Naive thymus-derived CD8-positive, alpha-beta T cell (primary cell): ENCODE measurements around the gene TCF25. TPM values are rescaled to one million over a fixed set of nuclear protein-coding genes. Genes with fewer than 3 reads are reported as not detected.
"Not testable (repeated sequence)": the region's sequence is repeated elsewhere in the genome, so short reads cannot be mapped to it uniquely, and the experiment has no call there.

Experiments used
- ATAC-seq, 2 donors: fragments of 150-1000 bp; cut with Tn5 transposase in 1 of 2; sonication (Bioruptor Pico), chemical (Tn5 transposase) in 1 of 2; 1 replicate in 1 of 2; 2 replicates in 1 of 2; pipeline ENCODE4 v1.10.0; 2021; ENCODE audit warnings: mild to moderate bottlenecking in 2 of 2, moderate library complexity in 2 of 2
- POLR2A ChIA-PET: fragments of 350-600 bp; sonication (Branson Sonifier 250); formaldehyde crosslinking; loops from one replicate; lab custom pipeline; 2021; ENCODE audit warnings: antibody characterized with exemption; lab: Charles Lee
- DNase-seq, 10 donors: peaks; one replicate each; pipeline versions ENCODE4 v3.0.0 to v3.0.0-alpha.2; 2020 to 2022
- H3K27ac Mint-ChIP-seq, 10 donors: one replicate each; pipeline ENCODE4 v1.8.0; 2020 to 2022; ENCODE audit warnings: mild to moderate bottlenecking in 10 of 10, mixed read lengths in 10 of 10, moderate library complexity in 4 of 10, inconsistent platforms in 1 of 10
- H3K27me3 Mint-ChIP-seq, 5 donors: one replicate each; pipeline ENCODE4 v1.8.0; 2021 to 2022; ENCODE audit warnings: mixed read lengths in 5 of 5
- H3K36me3 Mint-ChIP-seq, 3 donors: one replicate each; pipeline ENCODE4 v1.8.0; 2020 to 2022; ENCODE audit warnings: mixed read lengths in 3 of 3, mild to moderate bottlenecking in 2 of 3, inconsistent platforms in 1 of 3
- H3K4me1 Mint-ChIP-seq, 4 donors: one replicate each; pipeline ENCODE4 v1.8.0; 2021 to 2022; ENCODE audit warnings: mixed read lengths in 4 of 4
- H3K4me3 Mint-ChIP-seq, 10 donors: one replicate each; pipeline ENCODE4 v1.8.0; 2020 to 2022; ENCODE audit warnings: mild to moderate bottlenecking in 10 of 10, mixed read lengths in 10 of 10, moderate library complexity in 6 of 10, inconsistent platforms in 1 of 10
- H3K9me3 Mint-ChIP-seq, 9 donors: one replicate each; pipeline ENCODE4 v1.8.0; 2020 to 2022; ENCODE audit warnings: mixed read lengths in 9 of 9, mild to moderate bottlenecking in 3 of 9, inconsistent platforms in 1 of 9, moderate library complexity in 1 of 9
- polyA plus RNA-seq, 3 donors: library from polyadenylated mRNA; unstranded; fragments of 300-500 nt; fragmentation: Illumina TruSeq; gene quantifications; one replicate each; pipeline ENCODE4 v1.2.3, GENCODE V29; 2021
- total RNA-seq, 8 experiments: library from RNA in 2 of 8; stranded (reverse) in 2 of 8; gene quantifications; one replicate each; pipeline ENCODE4 v1.2.3 and lab custom pipeline; 2021 to 2026

The TCF25 gene, protein sequence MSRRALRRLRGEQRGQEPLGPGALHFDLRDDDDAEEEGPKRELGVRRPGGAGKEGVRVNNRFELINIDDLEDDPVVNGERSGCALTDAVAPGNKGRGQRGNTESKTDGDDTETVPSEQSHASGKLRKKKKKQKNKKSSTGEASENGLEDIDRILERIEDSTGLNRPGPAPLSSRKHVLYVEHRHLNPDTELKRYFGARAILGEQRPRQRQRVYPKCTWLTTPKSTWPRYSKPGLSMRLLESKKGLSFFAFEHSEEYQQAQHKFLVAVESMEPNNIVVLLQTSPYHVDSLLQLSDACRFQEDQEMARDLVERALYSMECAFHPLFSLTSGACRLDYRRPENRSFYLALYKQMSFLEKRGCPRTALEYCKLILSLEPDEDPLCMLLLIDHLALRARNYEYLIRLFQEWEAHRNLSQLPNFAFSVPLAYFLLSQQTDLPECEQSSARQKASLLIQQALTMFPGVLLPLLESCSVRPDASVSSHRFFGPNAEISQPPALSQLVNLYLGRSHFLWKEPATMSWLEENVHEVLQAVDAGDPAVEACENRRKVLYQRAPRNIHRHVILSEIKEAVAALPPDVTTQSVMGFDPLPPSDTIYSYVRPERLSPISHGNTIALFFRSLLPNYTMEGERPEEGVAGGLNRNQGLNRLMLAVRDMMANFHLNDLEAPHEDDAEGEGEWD
- total RNA-seq = 100 to 1,000 TPM; 260 to 294 TPM
- 100 to 1,000 TPM in 1 of 3 donors, 10 to 100 TPM in 2; 86.8 to 107 (median 95.4) TPM for polyA plus RNA-seq
- 139 to 173 (median 153) reads per million in 6 experiments for total RNA-seq (lab: John Stamatoyannopoulos, UW)

DNA sequence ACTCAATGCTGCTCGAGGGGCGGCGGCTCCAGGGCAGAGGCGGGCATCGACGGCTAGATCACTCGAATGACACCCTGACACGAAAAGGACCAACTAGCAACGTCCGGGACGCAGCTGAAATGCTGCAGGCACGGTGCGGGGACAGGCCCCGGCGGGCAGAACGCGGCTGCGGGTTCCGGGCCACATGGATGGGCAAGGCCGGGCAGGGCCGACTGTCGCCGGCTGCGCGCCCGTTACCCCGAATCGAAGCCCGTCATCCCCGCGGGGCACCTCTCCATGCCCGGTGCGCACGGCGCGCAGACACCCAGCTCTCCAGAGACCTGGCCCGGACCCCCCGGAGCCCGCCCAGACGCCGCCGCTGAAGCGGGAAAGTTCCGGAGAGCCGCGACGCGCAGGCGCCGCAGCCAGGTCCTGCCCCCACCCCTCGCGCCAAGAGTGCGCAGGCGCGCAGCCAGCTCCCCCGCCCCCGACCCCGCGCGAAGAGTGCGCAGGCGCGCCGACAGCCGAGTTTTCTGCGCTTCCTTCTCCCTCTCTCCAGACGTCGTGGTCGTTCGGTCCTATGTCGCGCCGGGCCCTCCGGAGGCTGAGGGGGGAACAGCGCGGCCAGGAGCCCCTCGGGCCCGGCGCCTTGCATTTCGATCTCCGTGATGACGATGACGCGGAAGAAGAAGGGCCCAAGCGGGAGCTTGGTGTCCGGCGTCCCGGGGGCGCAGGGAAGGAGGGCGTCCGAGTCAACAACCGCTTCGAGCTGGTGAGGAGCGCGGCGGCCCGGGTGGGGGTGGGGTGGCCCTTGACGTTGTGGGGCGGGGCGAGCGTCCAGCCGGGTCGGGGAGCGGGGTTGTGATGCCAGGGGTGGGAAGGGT is at the start of gene TCF25:
Gene TCF25 (plus strand): TSS at position 484 of the 863 bp plus-strand sequence. CDS start 76 bp downstream, at position 560.
- ATAC-seq = peak; percentile 42 to 59
- H3K4me1 Mint-ChIP-seq = peaks cover 3 to 24% (median 21%) of the 10 kb centered on the region in 4 donors
- peak within 1 kb of the TSS; percentile 75 to 99 (median 98) for H3K27ac Mint-ChIP-seq
- H3K36me3 Mint-ChIP-seq = peaks cover 6 to 21% (median 15%) of the 10 kb centered on the region in 3 donors
- peak; percentile 79 to 93 (median 86) for DNase-seq
- H3K27me3 Mint-ChIP-seq = no peaks in the 10 kb centered on the region
- POLR2A ChIA-PET = interaction anchor here (0.5 to 3.6 kb wide), 28 partner anchors 8 to 656 kb away, joined by 3 to 86 read pairs (median 4); partner anchors contain the start of genes CDK10, CHMP1A, DBNDD1 and FANCA
- peaks cover 0 to 16% (median 8%) of the 10 kb centered on the region in 9 donors for H3K9me3 Mint-ChIP-seq
- peak within 1 kb of the TSS; percentile 86 to 96 (median 91) for H3K4me3 Mint-ChIP-seq

DNA sequence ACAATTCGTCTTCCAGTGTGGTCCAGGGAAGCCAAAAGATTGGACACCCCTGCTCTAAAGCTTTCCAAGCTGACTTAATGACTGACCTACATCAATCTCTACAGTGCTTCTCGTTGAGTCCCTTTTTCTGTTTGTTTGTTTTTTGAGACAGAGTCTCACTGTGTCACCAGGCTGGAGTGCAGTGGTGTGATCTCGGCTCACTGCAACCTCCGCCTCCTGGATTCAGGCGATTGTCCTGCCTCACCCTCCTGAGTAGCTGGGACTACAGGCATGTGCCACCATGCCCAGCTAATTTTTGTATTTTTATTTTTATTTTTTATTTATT is 49.6 kb upstream of the TCF25 start:
- H3K27ac Mint-ChIP-seq, H3K36me3 Mint-ChIP-seq, DNase-seq, POLR2A ChIA-PET, ATAC-seq, H3K9me3 Mint-ChIP-seq, H3K4me3 Mint-ChIP-seq, H3K27me3 Mint-ChIP-seq: not testable (repeated sequence)
- peaks cover 6 to 14% (median 11%) of the 10 kb centered on the region in 4 donors for H3K4me1 Mint-ChIP-seq

DNA sequence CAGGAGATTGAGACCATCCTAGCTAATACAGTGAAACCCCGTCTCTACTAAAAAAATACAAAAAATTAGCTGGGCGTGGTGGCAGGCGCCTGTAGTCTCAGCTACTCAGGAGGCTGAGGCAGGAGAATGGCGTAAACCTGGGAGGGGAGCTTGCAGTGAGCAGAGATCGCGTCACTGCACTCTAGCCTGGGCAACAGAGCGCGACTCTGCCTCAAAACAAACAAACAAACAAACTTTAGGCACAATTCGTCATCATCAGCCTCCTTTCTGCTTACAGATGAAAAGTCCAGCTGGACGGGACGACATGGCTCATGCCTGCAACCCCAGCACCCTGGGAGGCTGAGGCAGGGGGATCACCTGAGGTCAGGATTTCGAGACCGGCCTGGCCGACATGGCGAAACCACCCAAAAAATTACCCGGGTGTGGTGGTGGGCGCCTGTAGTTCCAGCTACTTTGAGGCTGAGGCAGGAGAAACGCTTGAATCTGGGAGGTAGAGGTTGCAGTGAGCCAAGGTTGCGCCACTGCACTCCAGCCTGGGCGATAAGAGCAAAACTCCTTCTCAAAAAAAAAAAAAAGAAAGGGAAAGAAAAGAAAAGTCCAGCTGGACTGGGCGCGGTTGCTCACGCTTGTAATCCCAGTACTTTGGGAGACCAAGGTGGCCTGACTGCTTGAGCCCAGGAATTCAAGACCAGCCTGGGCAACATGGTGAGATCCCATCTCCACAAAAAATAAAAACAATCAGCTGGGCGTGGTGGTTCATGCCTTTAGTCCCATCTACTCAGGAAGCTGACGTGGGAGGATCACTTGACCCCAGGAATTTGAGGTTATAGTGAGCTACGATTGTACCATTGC is 46.6 kb upstream of the TCF25 start:
- no peak for ATAC-seq
- peaks cover 0 to 11% (median 6%) of the 10 kb centered on the region in 4 donors for H3K4me1 Mint-ChIP-seq
- H3K27ac Mint-ChIP-seq = no peak overlapping the region
- DNase-seq = no peak
- peak overlapping the region in 5 of 10 donors; percentile 10 to 67 (median 22) for H3K4me3 Mint-ChIP-seq
- no peaks in the 10 kb centered on the region for H3K36me3 Mint-ChIP-seq
- peaks cover 9 to 26% (median 11%) of the 10 kb centered on the region in 5 donors for H3K27me3 Mint-ChIP-seq
- POLR2A ChIA-PET = no interaction called here
- no peaks in the 10 kb centered on the region for H3K9me3 Mint-ChIP-seq

DNA sequence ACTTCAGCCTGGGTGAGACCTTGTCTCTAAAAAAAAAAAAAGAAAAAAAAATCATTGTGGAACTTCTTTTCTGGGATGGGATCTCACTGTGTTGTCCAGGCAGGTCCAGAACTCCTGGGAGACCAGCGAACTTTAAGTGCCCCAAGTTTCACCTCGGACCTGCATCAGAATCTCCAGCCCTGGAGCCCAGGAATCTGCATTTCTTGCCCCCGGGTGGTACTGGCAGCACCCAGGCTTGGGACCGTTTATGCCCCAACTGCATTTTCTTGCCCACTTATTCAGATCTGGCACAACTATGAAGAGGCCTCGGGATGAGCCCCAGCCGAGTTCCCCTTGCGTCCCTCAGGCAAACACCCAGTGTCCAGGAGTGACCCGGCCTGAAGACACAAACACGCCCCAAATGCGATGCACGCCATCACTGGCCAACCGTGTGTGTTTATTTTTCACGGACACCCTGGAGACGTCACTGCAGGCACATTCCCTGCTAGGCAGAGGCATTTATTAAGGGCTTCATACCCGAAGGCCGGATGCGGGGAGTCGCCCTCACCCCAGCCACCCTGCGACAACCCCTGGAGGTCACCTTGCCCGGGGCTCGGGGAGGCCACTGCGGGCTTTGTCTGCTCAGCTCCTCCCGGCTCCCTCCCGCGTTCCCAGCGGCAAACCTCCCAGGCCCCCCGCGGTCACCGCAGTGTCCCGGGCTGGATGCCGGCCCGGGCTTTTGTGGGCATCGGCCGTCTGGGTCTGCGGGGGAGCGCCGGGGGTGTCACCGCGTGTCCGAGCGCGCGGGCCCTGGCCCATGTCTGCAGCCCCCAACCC is 45.8 kb upstream of the TCF25 start:
- H3K27me3 Mint-ChIP-seq = peaks cover 9 to 34% (median 16%) of the 10 kb centered on the region in 5 donors
- H3K4me1 Mint-ChIP-seq = peaks cover 0 to 11% (median 6%) of the 10 kb centered on the region in 4 donors
- no peaks in the 10 kb centered on the region for H3K36me3 Mint-ChIP-seq
- DNase-seq = no peak
- H3K27ac Mint-ChIP-seq = no peak overlapping the region
- H3K4me3 Mint-ChIP-seq = peak overlapping the region in 8 of 10 donors; percentile 8 to 67 (median 47)
- POLR2A ChIA-PET = no interaction called here
- H3K9me3 Mint-ChIP-seq = no peaks in the 10 kb centered on the region
- no peak for ATAC-seq

DNA sequence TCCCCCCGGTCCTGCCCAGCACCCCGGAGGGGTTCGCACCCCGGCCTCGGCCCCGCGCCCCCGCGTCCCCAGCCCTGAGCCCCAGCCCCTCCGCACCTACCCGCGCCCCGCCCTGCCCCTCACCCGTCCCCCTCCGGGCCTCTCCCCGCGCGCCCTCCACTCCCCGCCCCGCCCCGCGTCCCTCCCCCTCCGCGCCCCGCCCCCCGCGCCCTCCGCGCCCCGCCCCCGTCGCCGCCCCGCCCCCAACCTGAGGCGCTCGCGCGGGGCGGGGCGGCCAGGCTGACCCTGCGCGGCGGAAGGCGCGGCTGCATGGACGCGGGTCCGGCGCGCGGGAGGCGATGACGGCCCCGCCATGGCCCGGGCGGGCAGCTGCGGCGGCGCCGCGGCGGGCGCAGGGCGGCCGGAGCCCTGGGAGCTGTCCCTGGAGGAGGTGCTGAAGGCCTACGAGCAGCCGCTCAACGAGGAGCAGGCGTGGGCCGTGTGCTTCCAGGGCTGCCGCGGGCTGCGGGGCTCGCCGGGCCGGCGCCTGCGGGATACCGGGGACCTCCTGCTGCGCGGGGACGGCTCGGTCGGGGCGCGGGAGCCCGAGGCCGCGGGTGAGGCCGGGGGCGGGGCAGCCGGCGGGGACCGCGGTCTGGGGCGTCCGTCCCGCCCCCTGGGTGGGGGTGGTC is 45.1 kb upstream of the TCF25 start, which contains the start of gene SPIRE2:
Gene SPIRE2 (plus strand): TSS at position 277 of the 671 bp plus-strand sequence. CDS start 76 bp downstream, at position 353.
- POLR2A ChIA-PET = no interaction called here
- peaks cover 9 to 36% (median 16%) of the 10 kb centered on the region in 5 donors for H3K27me3 Mint-ChIP-seq
- H3K4me1 Mint-ChIP-seq = peaks cover 0 to 11% (median 6%) of the 10 kb centered on the region in 4 donors
- peak within 1 kb of the TSS; percentile 33 to 75 (median 61) for H3K4me3 Mint-ChIP-seq
- no peaks in the 10 kb centered on the region for H3K36me3 Mint-ChIP-seq
- peak within 1 kb of the TSS in 1 of 10 donors; percentile 49 for H3K27ac Mint-ChIP-seq
- DNase-seq (peak; percentile 60 to 85 (median 72)), ATAC-seq (peak; percentile 97)
- H3K9me3 Mint-ChIP-seq = no peaks in the 10 kb centered on the region

DNA sequence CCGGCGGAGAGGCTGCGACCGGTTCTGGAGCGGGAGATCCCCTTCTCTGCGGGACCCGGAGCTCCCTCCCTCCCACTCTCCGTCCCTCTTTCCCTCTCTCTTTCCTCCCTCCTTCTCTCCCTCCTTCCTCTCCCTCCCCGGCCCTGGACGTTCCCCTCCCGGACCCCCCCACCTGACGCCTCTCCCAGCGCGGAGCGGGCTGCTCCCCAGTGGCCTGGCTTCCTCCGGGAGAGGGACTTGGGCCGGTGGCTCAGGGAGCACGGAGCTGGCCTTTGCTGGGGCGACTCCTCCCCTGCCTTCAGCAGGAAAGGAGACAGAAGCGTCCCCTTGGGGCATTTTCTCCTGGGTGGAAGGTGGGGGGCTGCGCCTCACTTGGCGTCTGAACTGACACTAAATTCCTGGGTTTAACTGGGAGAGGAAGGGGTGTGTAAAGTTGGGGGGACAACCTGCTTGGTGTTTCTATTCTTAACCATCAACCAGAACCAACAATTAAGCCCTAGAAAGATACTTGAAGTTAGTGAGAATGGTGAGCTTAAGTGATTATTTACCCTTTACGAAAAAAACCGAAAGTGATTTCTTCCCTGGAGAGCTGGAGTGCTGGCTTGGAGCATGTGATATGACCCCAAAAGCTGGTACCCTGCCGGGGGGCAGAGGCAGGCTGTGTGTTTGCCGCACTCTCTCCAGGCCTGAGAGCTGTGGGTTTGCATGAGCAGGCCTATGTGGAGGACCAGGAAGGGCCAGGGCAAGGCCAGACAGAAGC is 44.3 kb upstream of the TCF25 start:
- no peak for DNase-seq

DNA sequence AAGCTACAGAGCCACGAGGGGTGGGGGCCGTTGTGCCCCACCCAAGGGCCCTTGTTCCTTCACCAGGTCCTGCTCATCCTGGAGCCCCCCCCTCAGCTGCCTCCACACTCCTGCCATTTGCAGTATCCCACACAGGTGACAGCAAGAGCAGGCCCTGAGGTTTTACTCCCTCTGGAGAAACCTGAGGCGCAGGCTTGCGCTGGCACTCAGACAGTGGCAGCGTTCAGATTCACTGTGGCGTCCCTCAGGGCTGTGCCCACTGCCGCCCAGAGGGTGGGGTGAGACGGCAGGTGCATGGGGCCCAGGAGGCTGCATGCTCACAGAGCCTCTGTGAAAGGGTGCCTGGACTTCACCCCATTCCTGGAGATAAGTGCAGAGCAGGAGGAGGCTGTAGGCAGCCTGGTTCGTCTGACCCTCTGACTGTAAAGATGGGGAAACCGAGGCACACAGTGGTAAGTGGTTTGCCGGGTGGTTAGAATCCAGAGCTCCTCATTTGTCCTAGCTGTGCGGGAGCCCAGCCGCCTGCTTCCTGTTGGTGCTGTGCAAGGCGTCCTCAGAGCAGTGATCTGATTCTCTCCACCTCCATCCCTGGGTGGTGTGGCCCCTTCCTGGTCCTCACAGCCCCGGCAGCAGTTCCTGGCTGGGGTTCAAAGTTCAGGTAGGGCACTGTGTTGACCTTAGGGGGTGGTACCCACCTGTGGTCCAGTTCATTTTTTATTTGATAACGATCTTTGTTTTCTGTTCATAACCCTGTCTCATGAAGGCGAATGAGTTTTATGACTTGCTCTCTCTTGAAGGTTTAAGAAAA is 43.6 kb upstream of the TCF25 start:
- Mint-ChIP-seq H3K9me3 (peaks cover 0 to 9% (median 0%) of the 10 kb centered on the region in 9 donors), H3K27me3 (peaks cover 11 to 41% (median 16%) of the 10 kb centered on the region in 5 donors), H3K4me1 (peaks cover 0 to 11% (median 6%) of the 10 kb centered on the region in 4 donors), H3K27ac (no peak overlapping the region), H3K4me3 (peak overlapping the region in 4 of 10 donors; percentile 14 to 59 (median 46)), H3K36me3 (no peaks in the 10 kb centered on the region)
- ATAC-seq (no peak), DNase-seq (no peak)
- POLR2A ChIA-PET = interaction anchor here (0.6 to 1.0 kb wide), 3 partner anchors 8 to 33 kb away, joined by 3 read pairs; no protein-coding TSS in a partner anchor

More for the DNA sequence above, 44.3 kb upstream of the TCF25 start:
- Mint-ChIP-seq H3K27me3 (peaks cover 11 to 40% (median 16%) of the 10 kb centered on the region in 5 donors), H3K36me3 (no peaks in the 10 kb centered on the region), H3K4me1 (peaks cover 0 to 11% (median 6%) of the 10 kb centered on the region in 4 donors), H3K9me3 (peaks cover 0 to 3% (median 0%) of the 10 kb centered on the region in 9 donors), H3K4me3 (peak overlapping the region; percentile 2 to 75 (median 61)), H3K27ac (peak overlapping the region in 1 of 10 donors; percentile 49)
- ATAC-seq = no peak
- POLR2A ChIA-PET = interaction anchor here (0.6 to 1.0 kb wide), 3 partner anchors 9 to 34 kb away, joined by 3 read pairs; no protein-coding TSS in a partner anchor

DNA sequence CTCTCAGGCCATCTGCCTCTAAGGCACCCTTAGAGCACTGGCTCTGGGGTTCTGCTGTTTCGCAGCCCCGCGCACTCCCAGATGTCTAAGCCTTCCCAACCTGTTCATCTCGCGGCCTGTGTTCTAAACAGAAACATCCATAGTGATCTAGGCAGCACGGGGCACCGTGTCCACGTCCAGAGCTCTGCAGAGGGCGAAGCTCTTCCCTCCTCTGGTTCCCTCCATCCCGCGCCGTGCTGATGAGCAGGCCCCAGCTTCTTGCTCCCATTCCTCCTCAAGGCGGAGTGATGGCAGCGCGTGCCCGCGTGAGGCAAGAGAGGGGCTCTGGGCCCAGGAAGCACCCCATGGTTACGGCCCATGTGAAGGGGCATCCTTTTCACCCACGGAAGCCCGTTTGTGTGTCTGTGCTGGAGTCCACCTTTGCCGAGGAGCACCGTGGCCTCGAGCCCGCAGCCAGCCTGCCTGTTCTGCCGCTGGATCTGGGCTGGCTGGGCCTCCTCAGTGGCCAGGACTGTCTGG is 41.5 kb upstream of the TCF25 start:
- DNase-seq (no peak), ATAC-seq (no peak)
- Mint-ChIP-seq H3K9me3 (peaks cover 0 to 16% (median 0%) of the 10 kb centered on the region in 9 donors), H3K27ac (no peak overlapping the region), H3K27me3 (peaks cover 11 to 41% (median 16%) of the 10 kb centered on the region in 5 donors), H3K4me3 (peak overlapping the region in 1 of 10 donors; percentile 4), H3K4me1 (peaks cover 0 to 11% (median 6%) of the 10 kb centered on the region in 4 donors), H3K36me3 (peaks cover 0 to 2% (median 0%) of the 10 kb centered on the region in 3 donors)
- POLR2A ChIA-PET = no interaction called here
